HG03442 (cell line): ENCODE measurements around the gene TLCD3A.
"Not testable (repeated sequence)": the region's sequence is repeated elsewhere in the genome, so short reads cannot be mapped to it uniquely, and the experiment has no call there.

Experiments used
- ATAC-seq: cut with Tn5 transposase; IDR thresholded peaks from one replicate; pipeline ENCODE4 v1.9.1; 2021; ENCODE audit warnings: mild to moderate bottlenecking, moderate library complexity; ENCODE audit not compliant: unreplicated experiment

TLCD3A gene

DNA sequence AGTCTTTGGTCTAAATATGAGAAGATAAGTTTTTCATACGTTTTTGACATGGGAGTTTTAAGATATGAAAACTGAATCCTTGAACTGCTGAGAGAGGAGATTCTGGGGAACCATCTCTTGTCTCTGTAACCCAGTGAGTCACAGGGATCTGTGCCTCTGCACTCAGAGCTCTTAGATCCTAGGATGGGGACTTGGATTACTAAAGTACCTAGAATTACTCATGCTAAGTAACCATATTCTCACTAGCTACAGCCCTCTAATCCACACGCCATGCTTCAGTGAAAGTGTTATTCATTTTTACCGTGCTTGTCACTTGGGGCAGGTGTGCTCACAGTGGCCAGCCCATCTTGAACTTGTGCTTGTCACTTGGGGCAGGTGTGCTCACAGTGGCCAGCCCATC is 51.7 kb downstream of the TLCD3A start:
- no peak for ATAC-seq

GRCh38 chr17:785901-786300 is 53.5 kb downstream of the TLCD3A start:
- ATAC-seq, result not testable (repeated sequence)

DNA sequence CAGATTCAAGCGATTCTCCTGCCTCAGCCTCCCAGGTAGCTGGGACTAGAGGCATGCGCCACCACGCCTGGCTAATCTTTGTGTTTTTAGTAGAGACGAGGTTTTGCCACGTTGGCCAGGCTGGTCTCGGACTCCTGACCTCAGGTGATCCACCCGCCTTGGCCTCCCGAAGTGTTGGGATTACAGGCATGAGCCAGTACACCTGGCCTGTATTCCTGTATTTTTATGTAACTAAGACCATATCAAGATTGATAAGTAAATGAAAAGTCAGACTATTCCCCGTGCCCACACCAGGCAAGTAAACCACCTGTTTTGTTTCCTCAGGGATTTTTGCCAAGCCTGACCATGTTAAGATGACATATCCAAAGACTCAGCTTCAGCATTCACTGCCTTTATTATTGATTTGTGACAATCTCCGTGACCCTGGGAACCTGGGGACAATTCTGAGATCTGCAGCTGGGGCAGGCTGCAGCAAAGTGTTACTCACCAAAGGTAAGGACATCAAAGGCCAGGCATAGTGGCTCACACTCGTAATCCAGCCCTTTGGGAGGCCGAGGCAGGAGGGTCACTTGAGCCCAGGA is 55.3 kb downstream of the TLCD3A start:
- no peak for ATAC-seq

DNA sequence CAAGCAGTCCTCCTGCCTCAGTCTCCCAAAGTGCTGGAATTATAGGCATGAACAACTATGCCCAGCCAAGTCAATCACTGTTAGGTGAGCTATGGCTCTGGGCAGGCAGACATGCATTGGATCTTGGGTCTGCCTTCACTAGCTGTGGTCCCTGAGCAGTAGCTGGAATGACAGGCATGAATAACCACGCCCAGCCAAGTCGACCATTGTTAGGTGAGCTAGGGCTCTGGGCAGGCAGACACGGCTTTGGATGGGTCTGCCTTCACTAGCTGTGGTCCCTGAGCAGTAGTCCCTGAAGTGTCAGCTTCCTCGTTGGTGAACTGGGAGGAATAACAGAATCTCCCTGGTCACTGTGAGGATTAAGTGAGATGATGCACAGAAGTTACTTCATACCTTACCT is 56.2 kb downstream of the TLCD3A start:
- ATAC-seq, result no peak

GRCh38 chr17:789160-789840 is 56.9 kb downstream of the TLCD3A start:
- ATAC-seq, result no peak

- not testable (repeated sequence) for ATAC-seq
Measured at GRCh38 chr17:789931-790873, 57.8 kb downstream of the TLCD3A start.

- ATAC-seq, result not testable (repeated sequence)
Measured at GRCh38 chr17:790874-791247, 58.5 kb downstream of the TLCD3A start.

DNA sequence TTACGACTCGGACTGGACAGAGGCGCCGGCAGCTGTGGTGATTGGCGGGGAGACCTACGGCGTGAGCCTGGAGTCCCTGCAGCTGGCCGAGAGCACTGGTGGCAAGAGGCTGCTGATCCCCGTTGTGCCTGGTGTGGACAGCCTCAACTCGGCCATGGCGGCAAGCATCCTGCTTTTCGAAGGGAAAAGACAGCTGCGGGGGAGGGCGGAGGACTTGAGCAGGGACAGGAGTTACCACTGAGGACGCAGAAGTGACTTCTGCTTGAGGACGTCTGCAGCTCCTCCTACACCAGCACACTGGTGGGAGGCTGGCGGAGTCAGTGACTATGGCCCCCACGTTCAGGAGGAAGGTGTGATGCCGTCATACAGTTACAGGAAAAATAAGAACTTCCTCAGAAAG is 59.4 kb downstream of the TLCD3A start:
- no peak for ATAC-seq

DNA sequence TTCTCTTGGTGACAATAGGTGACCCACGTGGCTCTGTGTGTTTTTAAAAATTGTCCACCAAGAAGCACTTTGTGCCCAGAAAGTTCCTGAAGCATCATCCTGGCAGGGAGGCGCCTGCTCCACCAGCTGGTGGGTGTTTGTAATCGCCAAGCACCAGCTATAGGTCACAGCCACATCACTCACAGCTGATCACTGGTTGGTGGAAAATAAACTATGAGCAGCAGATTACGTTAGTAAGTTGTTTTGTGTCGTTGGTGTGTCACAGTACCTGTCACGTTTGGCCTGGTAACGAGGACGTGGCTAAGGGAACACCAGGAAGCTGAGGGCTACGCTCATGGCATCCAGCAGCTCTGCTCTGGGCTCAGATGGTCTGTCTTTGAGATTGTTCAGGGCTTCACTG is 59.9 kb downstream of the TLCD3A start:
- ATAC-seq, result no peak
